ENCODE results near the gene ABCD4.

The ABCD4 gene

DNA sequence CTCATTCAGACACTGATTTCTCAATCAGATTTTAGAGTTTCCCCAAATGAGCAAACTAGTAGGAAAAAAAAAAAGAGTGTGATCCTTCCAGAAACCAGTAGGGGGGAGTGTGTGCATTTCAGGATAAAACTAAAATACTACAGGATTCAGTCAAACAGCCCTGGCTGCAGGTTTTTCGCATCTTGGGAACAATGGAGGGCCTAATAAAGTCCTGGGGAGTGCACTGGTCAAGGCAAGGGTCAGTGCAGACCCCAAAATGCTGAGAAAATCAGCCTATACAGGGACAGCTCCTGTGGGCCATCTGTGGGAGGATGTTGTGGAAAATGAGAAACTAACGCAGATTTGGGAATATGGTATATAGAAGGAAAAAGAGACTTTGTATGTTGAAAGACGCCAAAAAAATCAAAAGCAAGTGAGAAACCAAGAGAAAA is 22.2 kb upstream of the ABCD4 start:
- no peak for TF ChIP-seq EZH2phosphoT487 (conservative IDR thresholded peaks at IDR 0.05; ENCODE audit: low read length)
- TF ChIP-seq, protein P1, sequence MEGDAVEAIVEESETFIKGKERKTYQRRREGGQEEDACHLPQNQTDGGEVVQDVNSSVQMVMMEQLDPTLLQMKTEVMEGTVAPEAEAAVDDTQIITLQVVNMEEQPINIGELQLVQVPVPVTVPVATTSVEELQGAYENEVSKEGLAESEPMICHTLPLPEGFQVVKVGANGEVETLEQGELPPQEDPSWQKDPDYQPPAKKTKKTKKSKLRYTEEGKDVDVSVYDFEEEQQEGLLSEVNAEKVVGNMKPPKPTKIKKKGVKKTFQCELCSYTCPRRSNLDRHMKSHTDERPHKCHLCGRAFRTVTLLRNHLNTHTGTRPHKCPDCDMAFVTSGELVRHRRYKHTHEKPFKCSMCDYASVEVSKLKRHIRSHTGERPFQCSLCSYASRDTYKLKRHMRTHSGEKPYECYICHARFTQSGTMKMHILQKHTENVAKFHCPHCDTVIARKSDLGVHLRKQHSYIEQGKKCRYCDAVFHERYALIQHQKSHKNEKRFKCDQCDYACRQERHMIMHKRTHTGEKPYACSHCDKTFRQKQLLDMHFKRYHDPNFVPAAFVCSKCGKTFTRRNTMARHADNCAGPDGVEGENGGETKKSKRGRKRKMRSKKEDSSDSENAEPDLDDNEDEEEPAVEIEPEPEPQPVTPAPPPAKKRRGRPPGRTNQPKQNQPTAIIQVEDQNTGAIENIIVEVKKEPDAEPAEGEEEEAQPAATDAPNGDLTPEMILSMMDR (IDR thresholded peaks at IDR 0.05; ENCODE audit: insufficient read depth, low read length, poor library complexity, severe bottlenecking): peak; percentile 64
- Histone ChIP-seq H3K36me3 (ENCODE audit: low read length) (no peaks in the 10 kb centered on the region), H3K4me3 (ENCODE audit: insufficient read depth, low read length, poor library complexity, severe bottlenecking) (no peak overlapping the region), H3K27ac (ENCODE audit: low read depth, low read length) (no peak overlapping the region), H3K79me2 (ENCODE audit: insufficient read depth, low read length) (no peaks in the 10 kb centered on the region), H3K9me2 (replicated peaks; ENCODE audit: insufficient read depth, low read length) (no peaks in the 10 kb centered on the region), H3K4me2 (ENCODE audit: low read depth, low read length, poor library complexity, severe bottlenecking) (no peak overlapping the region), H3K9me3 (ENCODE audit: insufficient read depth, low read length) (no peaks in the 10 kb centered on the region), H3K27me3 (ENCODE audit: low read length) (no peaks in the 10 kb centered on the region), H3K9ac (ENCODE audit: low read length) (no peak overlapping the region), H2AFZ (ENCODE audit: low read depth, low read length, severe bottlenecking) (no peak overlapping the region), H3F3A (ENCODE audit: insufficient read depth) (no peaks in the 10 kb centered on the region), H4K20me1 (ENCODE audit: low read depth, low read length) (no peaks in the 10 kb centered on the region)

DNA sequence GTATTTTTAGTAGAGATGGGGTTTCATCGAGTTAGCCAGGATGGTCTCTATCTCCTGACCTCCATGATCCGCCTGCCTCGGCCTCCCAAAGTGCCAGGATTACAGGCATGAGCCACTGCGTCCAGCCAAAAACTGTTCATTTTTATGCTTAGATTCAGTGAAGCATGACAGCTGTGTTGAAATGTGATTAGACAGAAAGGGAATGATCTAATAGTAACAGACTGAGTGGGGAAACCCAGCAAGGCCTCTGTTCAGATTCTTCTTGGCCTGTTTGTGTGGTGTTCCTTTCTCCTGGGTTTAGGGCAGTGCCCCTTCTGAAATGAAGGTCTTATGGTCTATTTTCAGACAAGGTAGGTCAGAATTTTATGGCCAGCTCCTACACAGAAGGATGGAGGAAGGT is 11.8 kb upstream of the ABCD4 start:
- Histone ChIP-seq H3K9ac (ENCODE audit: low read length) (no peak overlapping the region), H3K27me3 (ENCODE audit: low read length) (no peaks in the 10 kb centered on the region), H3F3A (ENCODE audit: insufficient read depth) (no peaks in the 10 kb centered on the region), H4K20me1 (ENCODE audit: low read depth, low read length) (no peaks in the 10 kb centered on the region), H3K79me2 (ENCODE audit: insufficient read depth, low read length) (no peaks in the 10 kb centered on the region), H3K27ac (ENCODE audit: low read depth, low read length) (no peak overlapping the region), H3K4me3 (ENCODE audit: insufficient read depth, low read length, poor library complexity, severe bottlenecking) (no peak overlapping the region), H3K9me3 (ENCODE audit: insufficient read depth, low read length) (no peaks in the 10 kb centered on the region), H3K4me2 (ENCODE audit: low read depth, low read length, poor library complexity, severe bottlenecking) (no peak overlapping the region), H2AFZ (ENCODE audit: low read depth, low read length, severe bottlenecking) (no peak overlapping the region), H3K36me3 (ENCODE audit: low read length) (no peaks in the 10 kb centered on the region), H3K9me2 (replicated peaks; ENCODE audit: insufficient read depth, low read length) (no peaks in the 10 kb centered on the region)
- TF ChIP-seq, protein P1 (IDR thresholded peaks at IDR 0.05; ENCODE audit: insufficient read depth, low read length, poor library complexity, severe bottlenecking): no peak
- no peak for TF ChIP-seq EZH2phosphoT487 (conservative IDR thresholded peaks at IDR 0.05; ENCODE audit: low read length)

DNA sequence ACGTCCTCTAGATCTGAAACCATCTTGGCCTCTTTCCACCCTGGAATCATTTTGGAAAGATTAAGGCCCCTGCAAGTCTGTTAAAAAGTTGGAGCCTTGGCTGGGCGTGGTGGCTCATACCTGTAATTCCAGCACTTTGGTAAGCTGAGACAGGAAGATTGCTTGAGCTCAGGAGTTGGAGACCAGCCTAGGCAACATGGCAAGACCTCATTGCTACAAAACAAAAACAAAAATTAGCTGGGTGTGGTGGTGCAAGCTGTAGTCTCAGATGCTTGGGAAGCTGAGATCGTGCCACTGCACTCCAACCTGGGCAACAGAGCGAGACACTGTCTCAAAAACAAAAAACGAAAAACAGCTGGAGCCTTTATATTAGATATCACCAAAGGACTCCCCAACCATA is 10.9 kb upstream of the ABCD4 start:
- Histone ChIP-seq H3K36me3 (ENCODE audit: low read length) (no peaks in the 10 kb centered on the region), H3K79me2 (ENCODE audit: insufficient read depth, low read length) (no peaks in the 10 kb centered on the region), H3K9me2 (replicated peaks; ENCODE audit: insufficient read depth, low read length) (no peaks in the 10 kb centered on the region), H3F3A (ENCODE audit: insufficient read depth) (no peaks in the 10 kb centered on the region), H3K4me3 (ENCODE audit: insufficient read depth, low read length, poor library complexity, severe bottlenecking) (no peak overlapping the region), H2AFZ (ENCODE audit: low read depth, low read length, severe bottlenecking) (no peak overlapping the region), H3K9me3 (ENCODE audit: insufficient read depth, low read length) (no peaks in the 10 kb centered on the region), H4K20me1 (ENCODE audit: low read depth, low read length) (no peaks in the 10 kb centered on the region), H3K9ac (ENCODE audit: low read length) (no peak overlapping the region), H3K27me3 (ENCODE audit: low read length) (no peaks in the 10 kb centered on the region), H3K27ac (ENCODE audit: low read depth, low read length) (no peak overlapping the region), H3K4me2 (ENCODE audit: low read depth, low read length, poor library complexity, severe bottlenecking) (no peak overlapping the region)
- TF ChIP-seq, protein P1 (IDR thresholded peaks at IDR 0.05; ENCODE audit: insufficient read depth, low read length, poor library complexity, severe bottlenecking): no peak
- no peak for TF ChIP-seq EZH2phosphoT487 (conservative IDR thresholded peaks at IDR 0.05; ENCODE audit: low read length)
